ENCODE results near the gene RPS6KC1. TPM values are rescaled to one million over a fixed set of nuclear protein-coding genes. Genes with fewer than 3 reads are reported as not detected.
"Not testable (repeated sequence)": the region's sequence is repeated elsewhere in the genome, so short reads cannot be mapped to it uniquely, and the experiment has no call there.

Gene RPS6KC1
- total RNA-seq, 1 donor from 2014 or later: 12.9 TPM

GRCh38 chr1:213035573-213035972, 15.5 kb upstream of the RPS6KC1 start:
- no peak for TF ChIP-seq CTCF (IDR thresholded peaks at IDR 0.05; ENCODE audit: insufficient read depth, low read length, severe bottlenecking)

GRCh38 chr1:213041443-213041842, 9.6 kb upstream of the RPS6KC1 start:
- H3K27me3 ChIP-seq (ENCODE audit: control insufficient read depth, insufficient read depth, low read length): no peaks in the 10 kb centered on the region
- no peak overlapping the region for H3K4me3 ChIP-seq (ENCODE audit: low read depth, low read length)
- no peak for FAIRE-seq
- no peak for TF ChIP-seq CTCF (IDR thresholded peaks at IDR 0.05; ENCODE audit: insufficient read depth, low read length, severe bottlenecking)
- DNase-seq (ENCODE audit: low read depth): peak; percentile 53
- H3K36me3 ChIP-seq (ENCODE audit: control insufficient read depth, insufficient read depth, low read length): no peaks in the 10 kb centered on the region

More at GRCh38 chr1:213035573-213035972, 15.5 kb upstream of the RPS6KC1 start:
- no peaks in the 10 kb centered on the region for H3K27me3 ChIP-seq (ENCODE audit: control insufficient read depth, insufficient read depth, low read length)
- no peak overlapping the region for H3K4me3 ChIP-seq (ENCODE audit: low read depth, low read length)
- FAIRE-seq (no peak), DNase-seq (ENCODE audit: low read depth) (no peak)
- H3K36me3 ChIP-seq (ENCODE audit: control insufficient read depth, insufficient read depth, low read length): no peaks in the 10 kb centered on the region

GRCh38 chr1:213045321-213046226, 5.5 kb upstream of the RPS6KC1 start:
- not testable (repeated sequence) for DNase-seq (ENCODE audit: low read depth); H3K36me3 ChIP-seq (ENCODE audit: control insufficient read depth, insufficient read depth, low read length); H3K4me3 ChIP-seq (ENCODE audit: low read depth, low read length); FAIRE-seq; H3K27me3 ChIP-seq (ENCODE audit: control insufficient read depth, insufficient read depth, low read length)

- H3K36me3 ChIP-seq (ENCODE audit: control insufficient read depth, insufficient read depth, low read length): no peaks in the 10 kb centered on the region
- TF ChIP-seq CTCF (IDR thresholded peaks at IDR 0.05; ENCODE audit: insufficient read depth, low read length, severe bottlenecking): no peak
- no peaks in the 10 kb centered on the region for H3K27me3 ChIP-seq (ENCODE audit: control insufficient read depth, insufficient read depth, low read length)
- DNase-seq (ENCODE audit: low read depth) (no peak), FAIRE-seq (no peak)
- H3K4me3 ChIP-seq (ENCODE audit: low read depth, low read length): no peak overlapping the region
Measured at GRCh38 chr1:213049232-213049631, 1.8 kb upstream of the RPS6KC1 start.

- H3K4me3 ChIP-seq (ENCODE audit: low read depth, low read length): peak overlapping the region; percentile 92
- H3K36me3 ChIP-seq (ENCODE audit: control insufficient read depth, insufficient read depth, low read length): no peaks in the 10 kb centered on the region
- FAIRE-seq (no peak), DNase-seq (ENCODE audit: low read depth) (no peak)
- H3K27me3 ChIP-seq (ENCODE audit: control insufficient read depth, insufficient read depth, low read length): no peaks in the 10 kb centered on the region
- no peak for TF ChIP-seq CTCF (IDR thresholded peaks at IDR 0.05; ENCODE audit: insufficient read depth, low read length, severe bottlenecking)
Measured at GRCh38 chr1:213050745-213051126, 305 bp upstream of the RPS6KC1 start.

- DNase-seq (ENCODE audit: low read depth) (no peak), FAIRE-seq (no peak)
- Histone ChIP-seq H3K4me3 (ENCODE audit: low read depth, low read length) (peak overlapping the region; percentile 92), H3K36me3 (ENCODE audit: control insufficient read depth, insufficient read depth, low read length) (no peaks in the 10 kb centered on the region), H3K27me3 (ENCODE audit: control insufficient read depth, insufficient read depth, low read length) (no peaks in the 10 kb centered on the region)
- no peak for TF ChIP-seq CTCF (IDR thresholded peaks at IDR 0.05; ENCODE audit: insufficient read depth, low read length, severe bottlenecking)
Measured at GRCh38 chr1:213051881-213052202, 801 bp downstream of the RPS6KC1 start.
